ENCODE data around the gene TERT. TPM values are rescaled to one million over a fixed set of nuclear protein-coding genes. Genes with fewer than 3 reads are reported as not detected.
"Not testable (repeated sequence)": the region's sequence is repeated elsewhere in the genome, so short reads cannot be mapped to it uniquely, and the experiment has no call there.

The TERT gene
- total RNA-seq, 2 donors from 2014 or later, result 7.1 to 9.8 TPM

DNA sequence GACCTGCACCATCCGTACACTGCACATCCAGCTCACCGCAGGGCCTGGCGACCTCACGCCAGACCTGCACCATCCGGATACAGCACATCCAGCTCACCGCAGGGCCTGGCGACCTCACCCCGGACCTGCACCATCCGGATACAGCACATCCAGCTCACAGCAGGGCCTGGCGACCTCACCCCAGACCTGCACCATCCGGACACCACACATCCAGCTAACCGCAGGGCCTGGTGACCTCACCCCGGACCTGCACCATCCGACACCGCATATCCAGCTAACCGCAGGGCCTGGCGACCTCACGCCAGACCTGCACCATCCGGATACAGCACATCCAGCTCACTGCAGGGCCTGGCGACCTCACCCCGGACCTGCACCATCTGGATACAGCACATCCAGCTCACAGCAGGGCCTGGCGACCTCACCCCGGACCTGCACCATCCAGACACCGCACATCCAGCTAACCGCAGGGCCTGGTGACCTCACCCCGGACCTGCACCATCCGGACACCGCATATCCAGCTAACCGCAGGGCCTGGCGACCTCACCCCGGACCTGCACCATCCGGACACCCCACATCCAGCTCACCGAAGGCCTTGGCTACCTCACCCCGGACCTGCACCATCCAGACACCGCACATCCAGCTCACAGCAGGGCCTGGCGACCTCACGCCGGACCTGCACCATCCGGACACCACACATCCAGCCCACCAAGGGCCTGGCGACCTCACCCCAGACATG is 11.7 kb downstream of the TERT start:
- not testable (repeated sequence) for H3K4me3 Mint-ChIP-seq; H3K9me3 Mint-ChIP-seq; H3K4me1 Mint-ChIP-seq; H3K9ac ChIP-seq (ENCODE audit: extremely low read depth, low read length, poor library complexity, severe bottlenecking); H3K27me3 ChIP-seq (ENCODE audit: control insufficient read depth, insufficient read depth, low read length, poor library complexity, severe bottlenecking); H3K27me3 Mint-ChIP-seq (ENCODE audit: insufficient read depth); H3K9me3 ChIP-seq (ENCODE audit: control insufficient read depth, low read length); H3K36me3 Mint-ChIP-seq (ENCODE audit: low read depth); H3K27ac ChIP-seq (ENCODE audit: low read depth, low read length); H3K36me3 ChIP-seq (ENCODE audit: control insufficient read depth, insufficient read depth, low read length); H3K4me3 ChIP-seq (ENCODE audit: low read length); H3K4me1 ChIP-seq (ENCODE audit: control insufficient read depth, insufficient read depth, low read length)
- H3K27ac Mint-ChIP-seq, result peak overlapping the region; percentile 35
- peak; percentile 26 for DNase-seq
- WGBS, 2 experiments (ENCODE audit: insufficient coverage in 1 of 2, insufficient read length in 1 of 2), result 89 to 91% methylated on average over 9 to 40 of the region's 40 CpGs

DNA sequence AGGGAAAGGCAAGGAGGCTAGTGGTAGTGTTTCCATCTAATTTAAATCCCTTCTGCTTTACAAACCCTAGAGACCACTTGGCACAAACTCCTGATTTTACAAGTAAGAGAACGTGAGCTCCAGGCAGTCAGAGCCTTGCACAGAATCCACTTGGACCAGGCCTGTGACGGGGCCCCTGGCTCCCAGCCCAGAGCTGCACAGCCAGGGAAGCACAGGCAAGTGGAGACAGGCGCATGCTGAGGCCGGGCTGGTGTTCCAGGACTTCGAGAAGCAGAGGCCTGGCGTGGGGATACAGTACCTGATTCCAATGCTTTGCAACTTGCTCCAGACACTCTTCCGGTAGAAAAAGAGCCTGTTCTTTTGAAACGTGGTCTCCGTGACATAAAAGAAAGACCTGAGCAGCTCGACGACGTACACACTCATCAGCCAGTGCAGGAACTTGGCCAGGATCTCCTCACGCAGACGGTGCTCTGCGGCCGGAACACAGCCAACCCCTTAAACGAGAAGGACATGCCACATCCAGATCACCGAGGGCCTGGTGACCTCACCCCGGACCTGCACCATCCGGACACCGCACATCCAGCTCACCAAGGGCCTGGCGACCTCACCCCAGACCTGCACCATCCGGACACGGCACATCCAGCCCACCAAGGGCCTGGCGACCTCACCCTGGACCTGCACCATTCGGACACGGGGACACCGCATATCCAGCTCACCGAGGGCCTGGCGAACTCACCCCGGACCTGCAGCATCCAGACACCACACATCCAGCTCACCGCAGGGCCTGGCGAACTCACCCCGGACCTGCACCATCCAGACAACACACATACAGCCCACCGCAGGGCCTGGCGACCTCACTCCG is 12.5 kb downstream of the TERT start:
- Histone ChIP-seq H3K4me3 (ENCODE audit: low read length) (no peak overlapping the region), H3K9ac (ENCODE audit: extremely low read depth, low read length, poor library complexity, severe bottlenecking) (no peak overlapping the region), H3K27me3 (ENCODE audit: control insufficient read depth, insufficient read depth, low read length, poor library complexity, severe bottlenecking) (no peaks in the 10 kb centered on the region), H3K4me1 (ENCODE audit: control insufficient read depth, insufficient read depth, low read length) (no peaks in the 10 kb centered on the region), H3K9me3 (ENCODE audit: control insufficient read depth, low read length) (no peaks in the 10 kb centered on the region), H3K36me3 (ENCODE audit: control insufficient read depth, insufficient read depth, low read length) (no peaks in the 10 kb centered on the region), H3K27ac (ENCODE audit: low read depth, low read length) (no peak overlapping the region)
- peak; percentile 29 for DNase-seq
- TF ChIP-seq, protein P1, sequence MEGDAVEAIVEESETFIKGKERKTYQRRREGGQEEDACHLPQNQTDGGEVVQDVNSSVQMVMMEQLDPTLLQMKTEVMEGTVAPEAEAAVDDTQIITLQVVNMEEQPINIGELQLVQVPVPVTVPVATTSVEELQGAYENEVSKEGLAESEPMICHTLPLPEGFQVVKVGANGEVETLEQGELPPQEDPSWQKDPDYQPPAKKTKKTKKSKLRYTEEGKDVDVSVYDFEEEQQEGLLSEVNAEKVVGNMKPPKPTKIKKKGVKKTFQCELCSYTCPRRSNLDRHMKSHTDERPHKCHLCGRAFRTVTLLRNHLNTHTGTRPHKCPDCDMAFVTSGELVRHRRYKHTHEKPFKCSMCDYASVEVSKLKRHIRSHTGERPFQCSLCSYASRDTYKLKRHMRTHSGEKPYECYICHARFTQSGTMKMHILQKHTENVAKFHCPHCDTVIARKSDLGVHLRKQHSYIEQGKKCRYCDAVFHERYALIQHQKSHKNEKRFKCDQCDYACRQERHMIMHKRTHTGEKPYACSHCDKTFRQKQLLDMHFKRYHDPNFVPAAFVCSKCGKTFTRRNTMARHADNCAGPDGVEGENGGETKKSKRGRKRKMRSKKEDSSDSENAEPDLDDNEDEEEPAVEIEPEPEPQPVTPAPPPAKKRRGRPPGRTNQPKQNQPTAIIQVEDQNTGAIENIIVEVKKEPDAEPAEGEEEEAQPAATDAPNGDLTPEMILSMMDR (conservative IDR thresholded peaks at IDR 0.05), result no peak
- Mint-ChIP-seq H3K4me3 (no peak overlapping the region), H3K36me3 (ENCODE audit: low read depth) (peaks cover 9% of the 10 kb centered on the region), H3K27me3 (ENCODE audit: insufficient read depth) (no peaks in the 10 kb centered on the region), H3K4me1 (no peaks in the 10 kb centered on the region), H3K9me3 (no peaks in the 10 kb centered on the region), H3K27ac (no peak overlapping the region)
- WGBS, 2 experiments (ENCODE audit: insufficient coverage in 1 of 2, insufficient read length in 1 of 2), result 90 to 92% methylated on average over 24 to 37 of the region's 37 CpGs

DNA sequence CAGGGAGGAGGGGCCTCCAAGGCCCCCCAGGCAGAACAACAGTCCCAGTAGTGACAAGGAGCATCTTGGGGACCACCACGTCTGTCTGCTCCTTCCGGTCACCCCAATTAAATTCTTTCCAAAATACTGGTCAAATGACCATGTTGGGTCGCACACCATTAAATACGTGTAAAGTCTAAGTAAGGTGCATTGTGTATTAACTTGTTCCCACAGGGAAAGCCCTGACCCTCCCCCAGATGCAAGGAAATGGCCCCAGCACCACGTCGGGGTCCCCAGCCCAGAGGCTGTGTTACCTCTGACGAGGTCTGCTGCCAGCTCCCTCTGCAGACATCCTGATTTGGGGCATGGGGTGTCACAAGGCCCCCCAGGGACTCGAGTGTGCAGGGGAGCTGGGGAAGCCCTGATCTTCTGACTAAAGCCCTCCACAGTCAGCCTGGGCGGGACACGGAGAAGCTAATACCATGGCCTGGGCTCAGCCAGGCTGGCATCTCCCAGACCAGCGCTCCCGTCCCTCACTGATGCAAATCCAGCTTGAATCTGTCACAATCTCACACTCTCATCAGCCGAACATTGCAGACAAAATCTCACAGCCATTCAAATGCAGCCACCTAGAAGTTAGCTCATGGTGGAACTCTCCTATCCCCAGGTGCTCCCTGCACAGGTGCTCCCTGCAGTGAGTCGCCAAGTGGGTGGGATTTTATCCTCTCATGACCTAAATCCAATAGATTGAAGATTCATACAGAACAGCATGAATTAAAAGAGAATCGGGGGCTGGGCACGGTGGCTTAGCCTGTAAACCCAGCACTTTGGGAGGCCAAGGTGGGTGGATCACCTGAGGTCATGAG is 13.6 kb downstream of the TERT start:
- TF ChIP-seq, protein P1 (conservative IDR thresholded peaks at IDR 0.05), result no peak
- Mint-ChIP-seq H3K4me1 (no peaks in the 10 kb centered on the region), H3K27me3 (ENCODE audit: insufficient read depth) (no peaks in the 10 kb centered on the region), H3K36me3 (ENCODE audit: low read depth) (peaks cover 9% of the 10 kb centered on the region), H3K27ac (peak overlapping the region; percentile 32), H3K9me3 (no peaks in the 10 kb centered on the region), H3K4me3 (no peak overlapping the region)
- H3K4me3 ChIP-seq (ENCODE audit: low read length), result no peak overlapping the region
- no peaks in the 10 kb centered on the region for H3K27me3 ChIP-seq (ENCODE audit: control insufficient read depth, insufficient read depth, low read length, poor library complexity, severe bottlenecking)
- no peak overlapping the region for H3K9ac ChIP-seq (ENCODE audit: extremely low read depth, low read length, poor library complexity, severe bottlenecking)
- no peaks in the 10 kb centered on the region for H3K4me1 ChIP-seq (ENCODE audit: control insufficient read depth, insufficient read depth, low read length)
- H3K27ac ChIP-seq (ENCODE audit: low read depth, low read length), result no peak overlapping the region
- no peaks in the 10 kb centered on the region for H3K36me3 ChIP-seq (ENCODE audit: control insufficient read depth, insufficient read depth, low read length)
- DNase-seq, result no peak
- no peaks in the 10 kb centered on the region for H3K9me3 ChIP-seq (ENCODE audit: control insufficient read depth, low read length)
- WGBS, 2 experiments (ENCODE audit: insufficient coverage in 1 of 2, insufficient read length in 1 of 2), result 87 to 91% methylated on average over 12 to 16 of the region's 16 CpGs
